Ovary (tissue), 1 donor: ENCODE measurements around the gene TPRKB.
"Not testable (repeated sequence)": the region's sequence is repeated elsewhere in the genome, so short reads cannot be mapped to it uniquely, and the experiment has no call there.

Experiments used
- EP300 ChIP-seq: sonication (generic); formaldehyde crosslinking; IDR thresholded peaks from one replicate; pipeline ENCODE4 v1.6.1; 2017; ENCODE audit warnings: antibody characterized with exemption
- POLR2A ChIP-seq: fragments of 450-650 bp; IDR thresholded peaks from one replicate; pipeline ENCODE4 v1.6.1; 2017; ENCODE audit warnings: antibody characterized with exemption, mild to moderate bottlenecking, moderate library complexity

- not testable (repeated sequence) for TF ChIP-seq POLR2A, EP300
Observed at GRCh38 chr2:73688494-73688893, 48.7 kb downstream of the TPRKB start.
